NCI-H510A treated with DMSO at 0.1 percent for 48 hours (cell line): ENCODE results near the gene SLC22A7.
"Not testable (repeated sequence)": the region's sequence is repeated elsewhere in the genome, so short reads cannot be mapped to it uniquely, and the experiment has no call there.

Source experiments
- DNase-seq: peaks from one replicate; lab custom pipeline; 2025; lab: John Stamatoyannopoulos, UW

Gene SLC22A7

GRCh38 chr6:43301081-43301870, 3.2 kb downstream of the SLC22A7 start:
- DNase-seq = no peak

- DNase-seq = no peak
Measured at GRCh38 chr6:43302126-43302525, 4.1 kb downstream of the SLC22A7 start.

- not testable (repeated sequence) for DNase-seq
Measured at GRCh38 chr6:43303006-43303405, 4.9 kb downstream of the SLC22A7 start.

- no peak for DNase-seq
Measured at GRCh38 chr6:43303751-43304331, 5.8 kb downstream of the SLC22A7 start.

GRCh38 chr6:43304361-43304760, 6.3 kb downstream of the SLC22A7 start:
- no peak for DNase-seq

- DNase-seq = no peak
Measured at GRCh38 chr6:43304882-43305281, 6.8 kb downstream of the SLC22A7 start.

GRCh38 chr6:43306086-43306485, 8.0 kb downstream of the SLC22A7 start:
- no peak for DNase-seq

GRCh38 chr6:43307451-43308100, 9.5 kb downstream of the SLC22A7 start:
- no peak for DNase-seq

- peak; percentile 27 for DNase-seq
Measured at GRCh38 chr6:43308101-43308989, 10.3 kb downstream of the SLC22A7 start, which contains the start of gene CRIP3. Gene CRIP3, minus strand, starts transcription at chr6:43308826. Its CDS starts 34 bp downstream, at chr6:43308792.

GRCh38 chr6:43308990-43309477, 11.0 kb downstream of the SLC22A7 start:
- no peak for DNase-seq

- no peak for DNase-seq
Measured at GRCh38 chr6:43310134-43310533, 12.1 kb downstream of the SLC22A7 start.

GRCh38 chr6:43310624-43311023, 12.6 kb downstream of the SLC22A7 start:
- DNase-seq = no peak

- DNase-seq = no peak
Measured at GRCh38 chr6:43311666-43312065, 13.6 kb downstream of the SLC22A7 start.

GRCh38 chr6:43313813-43314212, 15.8 kb downstream of the SLC22A7 start:
- no peak for DNase-seq

- no peak for DNase-seq
Measured at GRCh38 chr6:43318011-43318410, 20.0 kb downstream of the SLC22A7 start.

GRCh38 chr6:43325876-43326275, 27.8 kb downstream of the SLC22A7 start:
- no peak for DNase-seq

- DNase-seq = no peak
Measured at GRCh38 chr6:43328528-43328927, 30.5 kb downstream of the SLC22A7 start.

GRCh38 chr6:43331470-43331869, 33.4 kb downstream of the SLC22A7 start:
- DNase-seq = no peak

- DNase-seq = no peak
Measured at GRCh38 chr6:43331891-43332290, 33.8 kb downstream of the SLC22A7 start.

GRCh38 chr6:43334466-43335095, 36.5 kb downstream of the SLC22A7 start:
- DNase-seq = peak; percentile 35

GRCh38 chr6:43335469-43335868, 37.4 kb downstream of the SLC22A7 start:
- no peak for DNase-seq
